Vagina (tissue), 2 donors: ENCODE data around the gene PCBP4. TPM values are rescaled to one million over a fixed set of nuclear protein-coding genes. Genes with fewer than 3 reads are reported as not detected.
"Not testable (repeated sequence)": the region's sequence is repeated elsewhere in the genome, so short reads cannot be mapped to it uniquely, and the experiment has no call there.

Source experiments
- DNase-seq, 2 donors: peaks; one replicate each; pipeline ENCODE4 v3.0.0-alpha.2; 2017; ENCODE audit errors: extremely low spot score in 2 of 2
- H3K27ac ChIP-seq: fragments of 200-600 bp; sonication (generic); one replicate; pipeline ENCODE4 v1.5.1; 2019
- H3K27me3 ChIP-seq: fragments of 200-600 bp; sonication (generic); one replicate; pipeline ENCODE4 v1.5.1; 2019
- H3K36me3 ChIP-seq, 2 donors: fragments of 200-600 bp; sonication (generic); one replicate each; pipeline ENCODE4 v1.5.1; 2017 to 2019
- H3K4me1 ChIP-seq: fragments of 200-600 bp; sonication (generic); one replicate; pipeline ENCODE4 v1.5.1; 2019
- H3K4me3 ChIP-seq, 2 donors: fragments of 200-600 bp; sonication (generic); 1 replicate in 1 of 2; 2 replicates in 1 of 2; pipeline ENCODE4 v1.5.1; 2016 to 2019
- H3K9me3 ChIP-seq: fragments of 200-600 bp; sonication (generic); one replicate; pipeline ENCODE4 v1.5.1; 2019
- POLR2A ChIP-seq, 2 donors: fragments of 450-650 bp; IDR thresholded peaks; one replicate each; pipeline ENCODE4 v1.6.1; 2017; ENCODE audit warnings: antibody characterized with exemption in 2 of 2, mild to moderate bottlenecking in 2 of 2, moderate library complexity in 2 of 2
- POLR2AphosphoS5 ChIP-seq, 2 donors: sonication (generic); formaldehyde crosslinking; IDR thresholded peaks; one replicate each; pipeline ENCODE4 v1.9.0; 2017; ENCODE audit warnings: antibody characterized with exemption in 2 of 2, mild to moderate bottlenecking in 2 of 2, low read depth in 1 of 2; ENCODE audit not compliant: insufficient read depth in 1 of 2
- intact Hi-C: fragments of 100-400 bp; cut with DNase I; formaldehyde crosslinking; loops from one replicate; pipeline ENCODE4 v1.15.1; 2023
- total RNA-seq: library from RNA; depleted of rRNA; stranded (reverse); fragments of >200 nt; gene quantifications from one replicate; pipeline ENCODE4 v1.2.3, GENCODE V29; 2016
- TF ChIP-seq, protein P1 (sequence below), 3 experiments: fragments of 450-650 bp in 2 of 3; fragments of 200-600 bp in 1 of 3; sonication (generic) in 1 of 3; IDR thresholded peaks; one replicate each; pipeline ENCODE4 v1.5.1; 2017 to 2019; ENCODE audit warnings: antibody characterized with exemption in 3 of 3, mild to moderate bottlenecking in 2 of 3, moderate library complexity in 2 of 3

The PCBP4 gene
- total RNA-seq, 1 donor from 2014 or later, result 36.6 TPM

DNA sequence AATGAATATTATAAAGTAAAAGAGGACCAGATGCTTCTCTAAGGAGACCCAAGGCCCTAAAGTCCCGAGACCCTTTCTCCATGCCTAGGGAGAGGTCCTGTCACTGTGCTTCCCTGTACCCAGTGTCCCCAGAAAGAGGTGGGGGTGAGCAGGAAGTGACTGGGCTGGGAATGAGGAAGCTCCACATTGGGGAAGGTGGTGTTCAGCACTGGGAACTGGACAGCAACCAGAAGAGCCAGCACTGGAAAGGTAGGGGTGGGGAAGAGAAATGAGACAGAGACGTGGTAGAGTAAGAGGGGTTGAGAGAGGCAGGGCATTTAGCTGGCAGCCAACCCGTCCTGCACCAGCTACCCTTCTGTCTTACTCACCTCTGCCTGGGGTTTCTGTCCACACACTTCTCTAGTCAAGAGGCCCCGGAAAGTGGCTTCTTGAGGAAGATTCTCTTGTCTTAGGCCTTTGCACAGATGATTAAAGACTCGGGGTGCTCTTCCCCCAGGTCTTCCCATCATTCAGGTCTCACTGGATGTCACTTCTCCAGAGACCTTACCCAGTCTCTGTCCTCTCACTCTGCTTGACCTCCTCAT is 37.7 kb downstream of the PCBP4 start:
- TF ChIP-seq POLR2AphosphoS5 (IDR thresholded peaks at IDR 0.05; ENCODE audit: insufficient read depth in 1 of 2, low read depth in 1 of 2) (no peak), POLR2A (IDR thresholded peaks at IDR 0.05) (no peak)
- TF ChIP-seq, protein P1, sequence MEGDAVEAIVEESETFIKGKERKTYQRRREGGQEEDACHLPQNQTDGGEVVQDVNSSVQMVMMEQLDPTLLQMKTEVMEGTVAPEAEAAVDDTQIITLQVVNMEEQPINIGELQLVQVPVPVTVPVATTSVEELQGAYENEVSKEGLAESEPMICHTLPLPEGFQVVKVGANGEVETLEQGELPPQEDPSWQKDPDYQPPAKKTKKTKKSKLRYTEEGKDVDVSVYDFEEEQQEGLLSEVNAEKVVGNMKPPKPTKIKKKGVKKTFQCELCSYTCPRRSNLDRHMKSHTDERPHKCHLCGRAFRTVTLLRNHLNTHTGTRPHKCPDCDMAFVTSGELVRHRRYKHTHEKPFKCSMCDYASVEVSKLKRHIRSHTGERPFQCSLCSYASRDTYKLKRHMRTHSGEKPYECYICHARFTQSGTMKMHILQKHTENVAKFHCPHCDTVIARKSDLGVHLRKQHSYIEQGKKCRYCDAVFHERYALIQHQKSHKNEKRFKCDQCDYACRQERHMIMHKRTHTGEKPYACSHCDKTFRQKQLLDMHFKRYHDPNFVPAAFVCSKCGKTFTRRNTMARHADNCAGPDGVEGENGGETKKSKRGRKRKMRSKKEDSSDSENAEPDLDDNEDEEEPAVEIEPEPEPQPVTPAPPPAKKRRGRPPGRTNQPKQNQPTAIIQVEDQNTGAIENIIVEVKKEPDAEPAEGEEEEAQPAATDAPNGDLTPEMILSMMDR (IDR thresholded peaks at IDR 0.05), result no peak
- no peak for DNase-seq
- Histone ChIP-seq H3K27ac (no peak overlapping the region), H3K9me3 (no peaks in the 10 kb centered on the region), H3K27me3 (no peaks in the 10 kb centered on the region), H3K36me3 (peaks cover 0 to 14% of the 10 kb centered on the region in 2 donors), H3K4me1 (no peaks in the 10 kb centered on the region), H3K4me3 (no peak overlapping the region)
- intact Hi-C loops, result no loop called here

DNA sequence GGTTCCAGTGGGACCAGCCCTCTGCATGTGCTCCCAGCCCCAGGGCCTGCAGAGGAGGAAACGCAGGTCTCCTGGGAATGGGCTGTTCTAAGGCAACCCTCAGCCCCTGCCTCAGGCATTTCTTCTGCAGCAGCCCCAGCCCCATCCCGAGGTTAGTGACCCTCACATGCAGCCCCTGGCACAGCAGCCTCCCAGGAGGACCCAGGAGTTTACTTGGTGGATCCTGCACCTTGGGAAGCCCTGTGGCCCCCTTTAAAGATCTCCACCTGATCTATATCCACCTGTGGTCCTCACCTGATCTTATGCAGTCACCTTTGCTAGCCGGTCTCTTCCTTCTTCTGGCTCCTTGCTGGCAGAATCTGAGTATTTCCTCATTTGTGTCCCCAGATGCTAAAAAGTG is 38.3 kb downstream of the PCBP4 start:
- H3K27ac ChIP-seq, H3K27me3 ChIP-seq, H3K36me3 ChIP-seq, H3K9me3 ChIP-seq, H3K4me3 ChIP-seq, intact Hi-C loops, DNase-seq, H3K4me1 ChIP-seq: not testable (repeated sequence)

GRCh38 chr3:51928438-51928837 is 38.8 kb downstream of the PCBP4 start:
- intact Hi-C loops, result no loop called here
- DNase-seq, result no peak
- TF ChIP-seq POLR2AphosphoS5 (IDR thresholded peaks at IDR 0.05; ENCODE audit: insufficient read depth in 1 of 2, low read depth in 1 of 2), result no peak
- TF ChIP-seq POLR2A (IDR thresholded peaks at IDR 0.05), result no peak
- TF ChIP-seq, protein P1 (IDR thresholded peaks at IDR 0.05), result no peak
- Histone ChIP-seq H3K27me3 (no peaks in the 10 kb centered on the region), H3K4me3 (no peak overlapping the region), H3K27ac (no peak overlapping the region), H3K9me3 (no peaks in the 10 kb centered on the region), H3K36me3 (peaks cover 0 to 3% of the 10 kb centered on the region in 2 donors), H3K4me1 (no peaks in the 10 kb centered on the region)

DNA sequence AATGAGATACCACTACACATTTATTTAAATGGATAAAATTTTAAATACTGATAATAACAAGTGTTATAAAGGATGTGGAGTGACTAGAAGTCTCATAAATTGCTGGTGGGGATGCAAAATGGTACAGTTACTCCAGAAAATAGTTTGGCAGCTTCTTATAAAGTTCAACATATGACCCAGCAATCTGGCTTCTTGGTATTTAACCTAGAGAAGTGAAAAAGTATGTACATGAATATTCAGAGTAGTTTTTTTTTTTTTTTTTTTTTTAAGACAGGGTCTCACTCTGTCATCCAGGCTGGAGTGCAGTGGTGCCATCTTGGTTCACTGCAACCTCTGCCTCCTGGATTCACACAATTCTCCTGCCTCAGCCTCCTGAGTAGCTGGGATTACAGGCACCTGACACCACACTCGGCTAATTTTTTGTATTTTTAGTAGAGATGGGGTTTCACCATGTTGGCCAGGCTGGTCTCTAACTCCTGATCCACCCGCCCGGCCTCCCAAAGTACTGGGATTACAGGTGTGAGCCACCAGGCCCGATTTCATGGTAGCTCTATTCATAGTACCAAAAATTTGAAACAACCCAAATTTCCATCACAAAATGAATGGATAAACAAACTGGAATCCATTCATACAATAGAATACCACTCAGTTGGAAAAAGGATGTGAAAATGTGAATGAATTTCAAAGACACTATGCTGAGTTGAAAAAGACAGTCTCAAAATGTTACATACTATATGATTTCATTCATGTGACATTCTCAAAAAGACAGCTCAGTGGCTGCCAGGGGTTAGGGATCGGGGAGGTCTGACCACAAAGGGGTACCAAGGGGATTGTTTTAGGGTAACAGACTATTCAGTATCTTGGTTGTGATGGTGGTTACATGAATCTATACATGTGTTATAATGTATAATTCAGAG is 39.9 kb downstream of the PCBP4 start:
- H3K4me1 ChIP-seq, result no peaks in the 10 kb centered on the region
- DNase-seq, result no peak
- no peaks in the 10 kb centered on the region for H3K27me3 ChIP-seq
- H3K27ac ChIP-seq, result no peak overlapping the region
- no peaks in the 10 kb centered on the region for H3K36me3 ChIP-seq
- intact Hi-C loops, result no loop called here
- H3K4me3 ChIP-seq, result no peak overlapping the region
- TF ChIP-seq POLR2AphosphoS5 (IDR thresholded peaks at IDR 0.05; ENCODE audit: insufficient read depth in 1 of 2, low read depth in 1 of 2) (no peak), POLR2A (IDR thresholded peaks at IDR 0.05) (no peak)
- TF ChIP-seq, protein P1 (IDR thresholded peaks at IDR 0.05), result no peak
- H3K9me3 ChIP-seq, result no peaks in the 10 kb centered on the region

- no peaks in the 10 kb centered on the region for H3K9me3 ChIP-seq
- TF ChIP-seq, protein P1 (IDR thresholded peaks at IDR 0.05), result no peak
- no peak for TF ChIP-seq POLR2A (IDR thresholded peaks at IDR 0.05)
- TF ChIP-seq POLR2AphosphoS5 (IDR thresholded peaks at IDR 0.05; ENCODE audit: insufficient read depth in 1 of 2, low read depth in 1 of 2), result no peak
- no peak overlapping the region for H3K4me3 ChIP-seq
- DNase-seq, result no peak
- no peaks in the 10 kb centered on the region for H3K36me3 ChIP-seq
- intact Hi-C loops, result no loop called here
- H3K4me1 ChIP-seq, result no peaks in the 10 kb centered on the region
- no peak overlapping the region for H3K27ac ChIP-seq
- H3K27me3 ChIP-seq, result no peaks in the 10 kb centered on the region
Measured at GRCh38 chr3:51921081-51921578, 46.1 kb downstream of the PCBP4 start.
